K562 (cell line): ENCODE data around the gene RBM26. TPM values are rescaled to one million over a fixed set of nuclear protein-coding genes. Genes with fewer than 3 reads are reported as not detected.
A peak's percentile ranks its signal among the peaks of the same experiment; 100 is the strongest.

Experiments
- ATAC-seq: fragments of 200-7000 bp; cut with Tn5 transposase; 3 replicates; pipeline ENCODE4 v1.9.1; 2020; ENCODE audit warnings: moderate library complexity
- BruUV-seq: library from RNA; stranded (reverse); fragments of 400-500 nt; replicated peaks from 2 replicates; lab custom pipeline; 2021; lab: Mats Ljungman, UMichigan
- CTCF ChIA-PET: fragments of 300-600 bp; formaldehyde crosslinking; extraction: SDS; loops from one replicate; lab custom pipeline; 2021; ENCODE audit warnings: low intra/inter-chr PET ratio; lab: Yijun Ruan, JAX
- POLR2A ChIA-PET: fragments of 300-600, 350-650 bp; sonication (Branson Sonifier 250); formaldehyde crosslinking; extraction: SDS; loops from one replicate; lab custom pipeline; 2021; ENCODE audit warnings: antibody characterized with exemption, inconsistent platforms; lab: Yijun Ruan, JAX
- DNase-seq, 4 experiments: peaks; one replicate each; pipeline versions ENCODE4 v3.0.0 to v3.0.0-alpha.2; 2011 to 2018; ENCODE audit warnings: low spot score in 3 of 4, mixed read lengths in 3 of 4; ENCODE audit errors: extremely low read depth in 1 of 4
- FAIRE-seq: peaks from 2 replicates; lab custom pipeline; 2011; peaks lifted over from hg19 to GRCh38; lab: Jason Lieb, UNC
- H2AFZ ChIP-seq: 2 replicates; pipeline ENCODE4 v1.6.0; 2011; ENCODE audit warnings: low read depth, low read length, control low read depth, inconsistent platforms
- H3K27ac ChIP-seq: fragments of 200-600 bp; 3 replicates; pipeline ENCODE4 v1.8.0; 2011; ENCODE audit warnings: low read depth, mild to moderate bottlenecking, control low read depth, inconsistent platforms, low read length, moderate library complexity, mixed read lengths; ENCODE audit errors: extremely low read depth
- H3K27me3 ChIP-seq, 2 experiments: fragments of 300-600 bp in 1 of 2; 2 replicates in 1 of 2; 3 replicates in 1 of 2; pipeline versions ENCODE4 v1.6.0 to v1.8.0; 2011; ENCODE audit warnings: inconsistent platforms in 2 of 2, low read length in 2 of 2, mild to moderate bottlenecking in 1 of 2, mixed read lengths in 1 of 2, moderate library complexity in 1 of 2; ENCODE audit not compliant: control insufficient read depth in 2 of 2, insufficient read depth in 2 of 2
- H3K36me3 ChIP-seq: fragments of 300-600 bp; 3 replicates; pipeline ENCODE4 v1.8.0; 2011; ENCODE audit warnings: mild to moderate bottlenecking, low read length, inconsistent platforms; ENCODE audit not compliant: control insufficient read depth, insufficient read depth
- H3K4me1 ChIP-seq, 2 experiments: fragments of 200-600 bp in 1 of 2; replicated peaks in 1 of 2; 2 replicates in 1 of 2; 3 replicates in 1 of 2; pipeline versions ENCODE4 v1.5.1 to v1.8.0; 2011; ENCODE audit warnings: inconsistent platforms in 2 of 2, low read length in 2 of 2, mild to moderate bottlenecking in 1 of 2, mixed read lengths in 1 of 2, moderate library complexity in 1 of 2; ENCODE audit not compliant: control insufficient read depth in 2 of 2, insufficient read depth in 2 of 2
- H3K4me2 ChIP-seq: 2 replicates; pipeline ENCODE4 v1.6.1; 2011; ENCODE audit warnings: low read length, control low read depth, inconsistent platforms, mixed read lengths; ENCODE audit not compliant: insufficient read depth
- H3K4me3 ChIP-seq: fragments of 200-600 bp; sonication (generic), shearing (Covaris generic); 2 replicates; pipeline ENCODE4 v1.5.1; 2016; ENCODE audit warnings: control low read depth, inconsistent platforms
- H3K79me2 ChIP-seq: fragments of 200-600 bp; 3 replicates; pipeline ENCODE4 v1.8.0; 2011; ENCODE audit warnings: low read length, inconsistent platforms; ENCODE audit not compliant: control insufficient read depth, insufficient read depth
- H3K9ac ChIP-seq, 2 experiments: 2 replicates each; pipeline versions ENCODE4 v1.6.0 to v1.6.1; 2011; ENCODE audit warnings: low read depth in 2 of 2, low read length in 2 of 2, control low read depth in 1 of 2, inconsistent platforms in 1 of 2, mild to moderate bottlenecking in 1 of 2, mixed read lengths in 1 of 2; ENCODE audit not compliant: insufficient read depth in 1 of 2
- H3K9me1 ChIP-seq: one replicate; pipeline ENCODE4 v1.6.0; 2011; ENCODE audit warnings: inconsistent platforms, mild to moderate bottlenecking, low read length, moderate library complexity; ENCODE audit not compliant: control insufficient read depth, insufficient read depth
- H3K9me3 ChIP-seq: replicated peaks from 2 replicates; pipeline ENCODE4 v1.5.1; 2011; ENCODE audit warnings: low read depth, low read length, inconsistent platforms; ENCODE audit not compliant: control insufficient read depth, insufficient read depth
- H4K20me1 ChIP-seq: replicated peaks from 2 replicates; pipeline ENCODE4 v1.6.1; 2011; ENCODE audit warnings: low read length, inconsistent platforms, mixed read lengths; ENCODE audit not compliant: control insufficient read depth, insufficient read depth
- BRD9 ChIP-seq: fragments of 450-650 bp; IDR thresholded peaks from 2 replicates; pipeline ENCODE4 v1.6.1; 2018; ENCODE audit warnings: low read depth; ENCODE audit not compliant: partially characterized antibody
- FOSL1 ChIP-seq: fragments of 200-800 bp; sonication (Bioruptor generic); conservative IDR thresholded peaks from 2 replicates; pipeline ENCODE4 v1.6.1; 2016; ENCODE audit warnings: missing genetic modification characterization, missing compliant biosample characterization
- GATA2 ChIP-seq: sonication (generic); formaldehyde crosslinking; IDR thresholded peaks from 2 replicates; pipeline ENCODE4 v1.4.0; 2020; ENCODE audit warnings: mild to moderate bottlenecking, missing genetic modification reagents
- MEIS2 ChIP-seq: fragments of 450-650 bp; IDR thresholded peaks from 2 replicates; pipeline ENCODE4 v1.6.1; 2014; ENCODE audit warnings: mild to moderate bottlenecking; ENCODE audit not compliant: partially characterized antibody
- NFIC ChIP-seq: fragments of 450-650 bp; IDR thresholded peaks from 2 replicates; pipeline ENCODE4 v1.6.1; 2017; ENCODE audit warnings: mild to moderate bottlenecking, inconsistent platforms
- POLR2G ChIP-seq: fragments of 200-400 bp; formaldehyde crosslinking; IDR thresholded peaks from 2 replicates; pipeline ENCODE4 v1.6.1; 2017; ENCODE audit warnings: low read depth, mild to moderate bottlenecking, antibody characterized with exemption, low read length, moderate library complexity
- SMARCA4 ChIP-seq: fragments of 450-650 bp; IDR thresholded peaks from 2 replicates; pipeline ENCODE4 v1.6.1; 2016
- TEAD4 ChIP-seq, 2 experiments: sonication (generic) in 1 of 2; formaldehyde crosslinking in 1 of 2; IDR thresholded peaks; 2 replicates each; pipeline versions ENCODE4 v1.6.1 to v1.8.0; 2012 to 2022; ENCODE audit warnings: borderline replicate concordance in 1 of 2, inconsistent platforms in 1 of 2, low read length in 1 of 2, mild to moderate bottlenecking in 1 of 2, missing genetic modification reagents in 1 of 2
- ZNF766 ChIP-seq: fragments of 200-800 bp; sonication (Bioruptor generic); conservative IDR thresholded peaks from 2 replicates; pipeline ENCODE4 v1.6.1; 2016; ENCODE audit warnings: missing genetic modification characterization, missing compliant biosample characterization
- ZSCAN32 ChIP-seq: fragments of 450-650 bp; formaldehyde crosslinking; IDR thresholded peaks from 2 replicates; pipeline ENCODE4 v1.4.0; 2020; ENCODE audit warnings: mild to moderate bottlenecking, moderate library complexity
- WGBS: fragments of 100-300 bp; shearing (Covaris generic); methylation state at CpG from one replicate; pipeline ENCODE4 v1.1.6; 2016; ENCODE audit warnings: low coverage, mixed read lengths; ENCODE audit not compliant: insufficient coverage; ENCODE audit errors: missing lambda C conversion rate; 5-methylcytosine and 5-hydroxymethylcytosine counted together
- in situ Hi-C: fragments of 300-500 bp; cut with MboI; formaldehyde crosslinking; loops from 4 replicates; pipeline ENCODE4 v1.15.0; 2018; ENCODE audit warnings: inconsistent platforms, mixed read lengths
- intact Hi-C: fragments of 100-400 bp; cut with micrococcal nuclease; formaldehyde crosslinking; loops from 2 replicates; pipeline ENCODE4 v1.14.2; 2022
- polyA plus RNA-seq, 8 experiments: library from polyadenylated mRNA; depleted of rRNA in 4 of 8; stranded (reverse) in 5 of 8; unstranded in 3 of 8; fragments of >200 nt; fragmentation: Nextera tagmentation in 2 of 8; fragmentation: Illumina TruSeq in 1 of 8; extraction: Ambion mirVana in 2 of 8; extraction: Trizol in 1 of 8; gene quantifications; 2 replicates each; pipeline versions ENCODE4 v1.2.1 to v1.2.3, GENCODE V29; 2011 to 2014; ENCODE audit warnings: inconsistent platforms in 1 of 8, missing spikeins in 1 of 8
- total RNA-seq, 7 experiments: library from RNA; depleted of rRNA in 6 of 7; stranded (reverse); fragments of >200 nt in 6 of 7; fragmentation: Illumina TruSeq in 2 of 7; extraction: Trizol in 2 of 7; gene quantifications; 2 replicates each; pipeline versions ENCODE4 v1.2.1 to v1.2.3, GENCODE V29; 2011 to 2021; ENCODE audit warnings: low replicate concordance in 1 of 7
- TF ChIP-seq, protein P1 (sequence below), 2 experiments: IDR thresholded peaks in 1 of 2; conservative IDR thresholded peaks in 1 of 2; 2 replicates each; pipeline ENCODE4 v1.6.1; 2016; ENCODE audit warnings: low read depth in 2 of 2, mild to moderate bottlenecking in 1 of 2, missing compliant biosample characterization in 1 of 2, missing genetic modification characterization in 1 of 2, moderate library complexity in 1 of 2
- TF ChIP-seq, protein P2 (sequence below): sonication (generic); IDR thresholded peaks from 2 replicates; pipeline ENCODE4 v1.6.1; 2016
- TF ChIP-seq, protein P3 (sequence below): fragments of 450-650 bp; IDR thresholded peaks from 2 replicates; pipeline ENCODE4 v1.6.1; 2017; ENCODE audit warnings: antibody characterized with exemption
- TF ChIP-seq, protein P4 (sequence below): fragments of 450-650 bp; IDR thresholded peaks from 2 replicates; pipeline ENCODE4 v1.6.1; 2016; ENCODE audit warnings: low read depth, mild to moderate bottlenecking, moderate library complexity

Gene RBM26
- total and polyA plus RNA-seq, 9 of the 15 experiments (the other 6 are each of a cell fraction or from before 2014, with no cell fraction given): 10.0 to 42.4 (median 26.4) TPM

- H3K36me3 ChIP-seq: peaks cover 55% of the 10 kb centered on the region; the same call in 2 of the 3 replicates
- H3K79me2 ChIP-seq: peaks cover 93% of the 10 kb centered on the region
- H3K9me3 ChIP-seq: peaks cover 10% of the 10 kb centered on the region
- in situ Hi-C loops: no loop called here
- no TSS peak for BruUV-seq
- H3K9me1 ChIP-seq: peaks cover 3% of the 10 kb centered on the region
- no peak overlapping the region for H2AFZ ChIP-seq
- no peak overlapping the region; the same call in 1 of the 2 replicates for H3K4me2 ChIP-seq
- no peak overlapping the region for H3K9ac ChIP-seq
- peak; percentile 79 for FAIRE-seq
- ATAC-seq: peak; percentile 72
- ChIA-PET CTCF (no interaction called here), POLR2A (interaction anchor here (0.6 kb wide), 1 partner anchor 18 kb away, joined by 4 read pairs; no protein-coding TSS in a partner anchor)
- intact Hi-C loops: no loop called here
- 40% methylated on average over 6 of the region's 6 CpGs for WGBS
- no peak overlapping the region for H3K4me3 ChIP-seq
- peaks cover 2 to 13% of the 10 kb centered on the region in 2 experiments; a peak in 4 of 5 replicates for H3K4me1 ChIP-seq
- H4K20me1 ChIP-seq: no peaks in the 10 kb centered on the region; the same call in 1 of the 2 replicates
- DNase-seq: peak in 2 of 4 experiments; percentile 24 to 58
- H3K27ac ChIP-seq: peak overlapping the region; percentile 14; the same call in 1 of the 3 replicates
- H3K27me3 ChIP-seq: no peaks in the 10 kb centered on the region
- TF ChIP-seq FOSL1 (tag) (peak; percentile 80), MEIS2 (peak; percentile 91), BRD9 (no peak), TEAD4 (IDR thresholded peaks at IDR 0.05; ENCODE audit: low read length) (peak; percentile 28; the same call in 1 of the 2 replicates), TEAD4 (CRISPR knock-in tag; IDR thresholded peaks at IDR 0.05; ENCODE audit: borderline replicate concordance) (no peak), NFIC (peak; percentile 69), SMARCA4 (peak; percentile 41; the same call in 1 of the 2 replicates), GATA2 (CRISPR knock-in tag) (peak; percentile 34; the same call in 1 of the 2 replicates), ZSCAN32 (CRISPR knock-in tag) (no peak), POLR2G (no peak), ZNF766 (CRISPR knock-in tag) (0 out of 2 replicates have a peak, but pooled peaks have one; percentile 48)
- TF ChIP-seq, protein P1, sequence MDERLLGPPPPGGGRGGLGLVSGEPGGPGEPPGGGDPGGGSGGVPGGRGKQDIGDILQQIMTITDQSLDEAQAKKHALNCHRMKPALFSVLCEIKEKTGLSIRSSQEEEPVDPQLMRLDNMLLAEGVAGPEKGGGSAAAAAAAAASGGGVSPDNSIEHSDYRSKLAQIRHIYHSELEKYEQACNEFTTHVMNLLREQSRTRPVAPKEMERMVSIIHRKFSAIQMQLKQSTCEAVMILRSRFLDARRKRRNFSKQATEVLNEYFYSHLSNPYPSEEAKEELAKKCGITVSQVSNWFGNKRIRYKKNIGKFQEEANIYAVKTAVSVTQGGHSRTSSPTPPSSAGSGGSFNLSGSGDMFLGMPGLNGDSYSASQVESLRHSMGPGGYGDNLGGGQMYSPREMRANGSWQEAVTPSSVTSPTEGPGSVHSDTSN (CRISPR knock-in tag; IDR thresholded peaks at IDR 0.05; ENCODE audit: low read depth): no peak
- TF ChIP-seq, protein P1 (tag; conservative IDR thresholded peaks at IDR 0.05; ENCODE audit: low read depth): peak; percentile 44; the same call in 1 of the 2 replicates
- TF ChIP-seq, protein P2, sequence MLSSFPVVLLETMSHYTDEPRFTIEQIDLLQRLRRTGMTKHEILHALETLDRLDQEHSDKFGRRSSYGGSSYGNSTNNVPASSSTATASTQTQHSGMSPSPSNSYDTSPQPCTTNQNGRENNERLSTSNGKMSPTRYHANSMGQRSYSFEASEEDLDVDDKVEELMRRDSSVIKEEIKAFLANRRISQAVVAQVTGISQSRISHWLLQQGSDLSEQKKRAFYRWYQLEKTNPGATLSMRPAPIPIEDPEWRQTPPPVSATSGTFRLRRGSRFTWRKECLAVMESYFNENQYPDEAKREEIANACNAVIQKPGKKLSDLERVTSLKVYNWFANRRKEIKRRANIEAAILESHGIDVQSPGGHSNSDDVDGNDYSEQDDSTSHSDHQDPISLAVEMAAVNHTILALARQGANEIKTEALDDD: peak; percentile 99
- TF ChIP-seq, protein P3, sequence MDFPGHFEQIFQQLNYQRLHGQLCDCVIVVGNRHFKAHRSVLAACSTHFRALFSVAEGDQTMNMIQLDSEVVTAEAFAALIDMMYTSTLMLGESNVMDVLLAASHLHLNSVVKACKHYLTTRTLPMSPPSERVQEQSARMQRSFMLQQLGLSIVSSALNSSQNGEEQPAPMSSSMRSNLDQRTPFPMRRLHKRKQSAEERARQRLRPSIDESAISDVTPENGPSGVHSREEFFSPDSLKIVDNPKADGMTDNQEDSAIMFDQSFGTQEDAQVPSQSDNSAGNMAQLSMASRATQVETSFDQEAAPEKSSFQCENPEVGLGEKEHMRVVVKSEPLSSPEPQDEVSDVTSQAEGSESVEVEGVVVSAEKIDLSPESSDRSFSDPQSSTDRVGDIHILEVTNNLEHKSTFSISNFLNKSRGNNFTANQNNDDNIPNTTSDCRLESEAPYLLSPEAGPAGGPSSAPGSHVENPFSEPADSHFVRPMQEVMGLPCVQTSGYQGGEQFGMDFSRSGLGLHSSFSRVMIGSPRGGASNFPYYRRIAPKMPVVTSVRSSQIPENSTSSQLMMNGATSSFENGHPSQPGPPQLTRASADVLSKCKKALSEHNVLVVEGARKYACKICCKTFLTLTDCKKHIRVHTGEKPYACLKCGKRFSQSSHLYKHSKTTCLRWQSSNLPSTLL: no peak
- TF ChIP-seq, protein P4, sequence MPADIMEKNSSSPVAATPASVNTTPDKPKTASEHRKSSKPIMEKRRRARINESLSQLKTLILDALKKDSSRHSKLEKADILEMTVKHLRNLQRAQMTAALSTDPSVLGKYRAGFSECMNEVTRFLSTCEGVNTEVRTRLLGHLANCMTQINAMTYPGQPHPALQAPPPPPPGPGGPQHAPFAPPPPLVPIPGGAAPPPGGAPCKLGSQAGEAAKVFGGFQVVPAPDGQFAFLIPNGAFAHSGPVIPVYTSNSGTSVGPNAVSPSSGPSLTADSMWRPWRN: peak; percentile 67
Observed at GRCh38 chr13:79392882-79393563, 13.0 kb downstream of the RBM26 start.
